GM06990 (cell line): Measurements from ENCODE around the gene E2F4.

Source experiments
- DNase-seq: peaks from one replicate; pipeline ENCODE4 v3.0.0-alpha.2; 2011; ENCODE audit not compliant: insufficient read length; ENCODE audit errors: extremely low read depth
- H3K27me3 ChIP-seq: replicated peaks from 2 replicates; pipeline ENCODE4 v1.6.0; 2011; ENCODE audit warnings: low read length; ENCODE audit not compliant: control insufficient read depth, insufficient read depth
- H3K36me3 ChIP-seq: 2 replicates; pipeline ENCODE4 v1.5.1; 2011; ENCODE audit warnings: low read length; ENCODE audit not compliant: control insufficient read depth, insufficient read depth
- H3K4me3 ChIP-seq: replicated peaks from 2 replicates; pipeline ENCODE4 v1.5.1; 2011; ENCODE audit warnings: low read depth, mild to moderate bottlenecking, control low read depth, low read length
- TF ChIP-seq, protein P1 (sequence below): IDR thresholded peaks from 2 replicates; pipeline ENCODE4 v1.5.1; 2011; ENCODE audit warnings: low read length, control low read depth, mild to moderate bottlenecking, inconsistent platforms; ENCODE audit not compliant: insufficient read depth, poor library complexity, severe bottlenecking

The E2F4 gene

DNA sequence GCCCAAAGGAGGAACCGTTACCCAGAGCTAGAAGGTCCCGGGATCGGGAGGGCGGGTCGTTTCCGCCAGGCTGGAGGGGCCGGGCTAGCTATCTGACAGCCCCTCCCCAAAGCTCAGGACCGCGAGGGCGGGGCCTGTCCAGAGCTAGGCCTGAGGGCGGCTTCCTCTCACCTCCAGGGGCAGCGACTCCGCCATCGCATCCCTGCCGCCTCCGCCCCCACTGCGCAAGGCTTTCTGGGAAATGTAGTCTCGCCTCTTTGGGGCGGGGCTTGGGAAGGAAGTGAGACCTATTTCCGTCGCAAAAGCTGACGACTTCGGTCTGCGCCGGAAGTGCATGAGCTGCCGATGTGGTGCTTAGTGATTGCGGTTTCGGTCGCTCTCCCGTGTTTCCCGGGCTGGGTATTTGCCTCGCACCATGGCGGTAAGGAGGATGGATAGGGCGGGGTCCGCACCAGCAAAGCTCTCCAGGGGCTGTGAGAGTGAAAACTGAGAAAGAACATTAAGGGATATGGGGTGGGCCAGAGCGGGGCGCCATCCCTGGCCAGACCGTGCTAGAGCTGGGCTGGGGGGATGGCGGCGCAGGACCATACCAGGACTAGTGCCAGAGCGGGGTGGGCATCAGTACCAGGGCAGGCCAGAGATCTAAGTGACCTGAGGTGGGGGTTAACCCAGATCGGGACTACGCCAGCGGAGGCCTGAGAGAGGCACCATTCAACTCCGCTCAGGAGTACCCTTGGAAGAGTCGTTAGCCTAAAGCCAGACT is 35.0 kb downstream of the E2F4 start, which contains the start of gene TMEM208:
TMEM208 (plus strand) TSS at position 327 of the 763 bp plus-strand sequence; CDS start at position 416, 89 bp downstream.
- DNase-seq, result peak; percentile 96
- TF ChIP-seq, protein P1, sequence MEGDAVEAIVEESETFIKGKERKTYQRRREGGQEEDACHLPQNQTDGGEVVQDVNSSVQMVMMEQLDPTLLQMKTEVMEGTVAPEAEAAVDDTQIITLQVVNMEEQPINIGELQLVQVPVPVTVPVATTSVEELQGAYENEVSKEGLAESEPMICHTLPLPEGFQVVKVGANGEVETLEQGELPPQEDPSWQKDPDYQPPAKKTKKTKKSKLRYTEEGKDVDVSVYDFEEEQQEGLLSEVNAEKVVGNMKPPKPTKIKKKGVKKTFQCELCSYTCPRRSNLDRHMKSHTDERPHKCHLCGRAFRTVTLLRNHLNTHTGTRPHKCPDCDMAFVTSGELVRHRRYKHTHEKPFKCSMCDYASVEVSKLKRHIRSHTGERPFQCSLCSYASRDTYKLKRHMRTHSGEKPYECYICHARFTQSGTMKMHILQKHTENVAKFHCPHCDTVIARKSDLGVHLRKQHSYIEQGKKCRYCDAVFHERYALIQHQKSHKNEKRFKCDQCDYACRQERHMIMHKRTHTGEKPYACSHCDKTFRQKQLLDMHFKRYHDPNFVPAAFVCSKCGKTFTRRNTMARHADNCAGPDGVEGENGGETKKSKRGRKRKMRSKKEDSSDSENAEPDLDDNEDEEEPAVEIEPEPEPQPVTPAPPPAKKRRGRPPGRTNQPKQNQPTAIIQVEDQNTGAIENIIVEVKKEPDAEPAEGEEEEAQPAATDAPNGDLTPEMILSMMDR, result peak; percentile 24
- no peaks in the 10 kb centered on the region for H3K27me3 ChIP-seq
- H3K4me3 ChIP-seq, result peak within 1 kb of the TSS; percentile 85
- peaks cover 32% of the 10 kb centered on the region for H3K36me3 ChIP-seq

DNA sequence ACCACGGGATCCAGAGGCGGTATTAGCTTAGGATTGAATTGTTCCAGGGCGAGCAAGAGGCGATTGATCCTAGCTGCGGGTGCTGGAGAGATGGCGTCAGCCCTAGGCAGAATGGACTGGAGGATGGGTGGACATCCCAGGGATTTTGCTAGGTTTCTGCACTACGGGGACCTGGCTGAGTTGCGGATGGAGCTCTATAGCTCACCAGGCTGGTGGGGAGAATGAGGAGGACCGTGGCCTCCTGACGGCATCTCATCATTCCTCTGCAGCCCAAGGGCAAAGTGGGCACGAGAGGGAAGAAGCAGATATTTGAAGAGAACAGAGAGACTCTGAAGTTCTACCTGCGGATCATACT is 35.6 kb downstream of the E2F4 start:
- H3K36me3 ChIP-seq, result peaks cover 34% of the 10 kb centered on the region
- DNase-seq, result no peak
- no peaks in the 10 kb centered on the region for H3K27me3 ChIP-seq
- peak overlapping the region; percentile 85 for H3K4me3 ChIP-seq
- TF ChIP-seq, protein P1, result no peak

DNA sequence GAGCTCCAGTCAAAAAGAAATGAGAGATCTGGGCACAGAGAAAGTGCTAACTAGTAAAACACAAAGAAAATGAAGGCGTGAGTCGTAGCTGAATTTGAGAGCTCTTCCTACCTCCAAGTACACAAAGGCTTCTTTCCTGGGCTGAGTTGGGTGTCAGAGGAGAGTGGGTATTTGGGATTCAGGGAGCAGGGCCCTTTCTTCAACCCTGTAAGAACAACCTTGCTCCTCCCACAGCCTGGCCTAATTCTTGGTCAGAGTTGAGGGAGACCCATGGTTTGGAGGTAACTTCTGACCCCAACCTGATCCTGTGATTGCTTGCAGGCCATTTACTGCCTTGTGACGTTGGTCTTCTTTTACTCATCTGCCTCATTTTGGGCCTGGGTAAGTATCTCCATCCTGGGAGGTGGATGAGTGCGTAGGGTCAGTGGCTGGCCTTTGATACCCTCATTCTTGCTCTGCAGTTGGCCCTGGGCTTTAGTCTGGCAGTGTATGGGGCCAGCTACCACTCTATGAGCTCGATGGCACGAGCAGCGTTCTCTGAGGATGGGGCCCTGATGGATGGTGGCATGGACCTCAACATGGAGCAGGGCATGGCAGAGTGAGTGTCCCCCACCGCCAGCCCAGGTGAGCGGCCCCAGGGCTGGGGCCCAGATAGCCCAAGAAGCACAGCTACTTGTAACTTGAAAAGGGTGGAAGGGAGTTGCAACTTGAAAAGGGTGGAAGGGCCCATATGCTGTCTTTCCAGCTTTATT is 36.3 kb downstream of the E2F4 start:
- TF ChIP-seq, protein P1, result no peak

DNA sequence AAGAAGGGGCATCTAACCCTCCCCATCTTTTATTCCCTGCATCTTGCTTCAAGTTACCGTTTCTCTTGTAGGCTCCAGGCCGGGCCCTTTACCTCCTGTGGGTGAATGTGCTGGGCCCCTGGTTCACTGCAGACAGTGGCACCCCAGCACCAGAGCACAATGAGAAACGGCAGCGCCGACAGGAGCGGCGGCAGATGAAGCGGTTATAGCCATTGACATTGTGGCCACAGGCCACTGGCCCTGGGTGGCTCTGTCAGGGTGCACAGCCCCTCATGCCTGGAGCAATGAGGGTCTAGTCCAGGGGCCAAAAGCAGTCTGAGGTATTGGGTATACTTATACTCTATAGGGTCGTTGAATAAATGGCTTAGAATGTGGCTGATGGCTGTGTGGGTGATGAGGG is 37.0 kb downstream of the E2F4 start:
- H3K4me3 ChIP-seq, result no peak overlapping the region
- TF ChIP-seq, protein P1, result no peak
- H3K36me3 ChIP-seq, result peaks cover 38% of the 10 kb centered on the region
- no peak for DNase-seq
- no peaks in the 10 kb centered on the region for H3K27me3 ChIP-seq

More for the DNA sequence above, 36.3 kb downstream of the E2F4 start:
- H3K36me3 ChIP-seq, result peaks cover 34% of the 10 kb centered on the region
- H3K27me3 ChIP-seq, result no peaks in the 10 kb centered on the region
- DNase-seq, result no peak
- H3K4me3 ChIP-seq, result peak overlapping the region; percentile 85

DNA sequence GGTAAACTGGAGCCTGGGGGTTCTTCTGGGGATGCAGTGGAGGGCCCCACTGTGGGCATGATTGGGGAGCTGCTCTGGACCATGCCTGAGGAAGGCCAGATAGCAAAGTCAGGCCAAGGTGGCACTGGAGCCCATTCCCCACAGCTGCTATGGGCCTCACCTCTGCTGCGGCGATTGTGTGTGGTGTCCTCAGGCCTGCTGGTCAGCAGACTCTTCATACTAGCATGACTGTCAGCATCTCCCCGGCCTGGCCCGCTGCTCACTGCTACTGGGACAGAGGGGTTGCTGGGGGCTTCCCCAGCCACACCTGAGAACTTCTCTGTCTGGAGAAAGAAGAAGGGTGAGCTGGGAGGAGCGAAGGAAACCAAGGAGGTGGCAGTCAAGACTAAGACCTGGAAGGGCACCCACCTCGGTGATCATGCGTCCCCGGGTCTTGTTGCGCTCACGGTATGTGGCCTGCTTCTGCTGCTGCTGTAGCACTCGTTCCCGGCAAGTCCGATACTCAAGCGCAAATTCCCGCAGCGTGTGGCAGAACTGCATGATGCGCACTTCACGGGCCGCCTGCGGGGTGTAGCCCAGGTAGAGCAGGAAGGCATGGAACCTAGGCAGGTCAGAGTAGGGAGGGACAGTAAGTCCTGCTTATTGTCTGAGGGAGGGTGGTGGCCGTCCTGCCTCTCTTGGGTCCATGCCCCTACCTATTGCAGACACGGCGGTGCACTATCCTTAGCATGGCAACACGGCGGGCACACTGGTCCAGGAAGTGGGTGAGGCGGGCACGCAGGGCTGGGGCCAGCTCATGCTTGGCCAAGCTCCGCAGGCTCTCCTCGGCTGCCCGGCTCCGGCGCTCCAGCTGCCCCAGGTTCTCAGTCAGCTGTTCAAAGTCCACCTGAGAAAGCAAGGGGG is 38.2 kb downstream of the E2F4 start:
- H3K36me3 ChIP-seq, result peaks cover 39% of the 10 kb centered on the region
- TF ChIP-seq, protein P1, result no peak
- no peaks in the 10 kb centered on the region for H3K27me3 ChIP-seq
- no peak overlapping the region for H3K4me3 ChIP-seq
- no peak for DNase-seq
